ENCODE measurements around the gene HNRNPAB.

DNA sequence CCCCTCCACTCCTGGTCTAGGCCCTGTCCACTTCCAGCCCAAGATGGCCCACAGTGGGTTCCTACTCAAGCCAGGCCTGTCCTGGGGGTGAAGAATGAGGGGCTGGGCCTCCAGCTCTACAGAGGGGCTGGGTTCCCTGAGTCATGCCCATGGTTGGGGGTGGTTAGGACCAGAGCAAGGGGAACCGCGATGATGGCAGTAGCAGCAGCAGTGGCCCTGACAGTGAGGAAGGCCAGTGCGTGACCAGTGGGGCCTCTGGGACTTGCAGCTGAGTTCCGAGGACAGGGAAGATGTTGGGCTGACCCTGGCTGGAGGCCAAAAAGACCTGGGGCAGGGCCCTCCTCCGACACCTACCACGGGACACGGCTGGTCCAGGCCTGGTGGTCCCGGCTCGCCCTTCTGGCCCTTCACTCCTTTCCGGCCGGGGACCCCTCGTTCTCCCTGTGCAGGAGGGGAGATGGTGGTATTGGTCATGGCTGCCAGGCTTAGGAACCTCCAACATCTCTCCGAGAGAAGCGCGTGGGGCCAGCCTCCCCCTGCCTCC is 37.4 kb downstream of the HNRNPAB start:
- TF ChIP-seq, protein P1, sequence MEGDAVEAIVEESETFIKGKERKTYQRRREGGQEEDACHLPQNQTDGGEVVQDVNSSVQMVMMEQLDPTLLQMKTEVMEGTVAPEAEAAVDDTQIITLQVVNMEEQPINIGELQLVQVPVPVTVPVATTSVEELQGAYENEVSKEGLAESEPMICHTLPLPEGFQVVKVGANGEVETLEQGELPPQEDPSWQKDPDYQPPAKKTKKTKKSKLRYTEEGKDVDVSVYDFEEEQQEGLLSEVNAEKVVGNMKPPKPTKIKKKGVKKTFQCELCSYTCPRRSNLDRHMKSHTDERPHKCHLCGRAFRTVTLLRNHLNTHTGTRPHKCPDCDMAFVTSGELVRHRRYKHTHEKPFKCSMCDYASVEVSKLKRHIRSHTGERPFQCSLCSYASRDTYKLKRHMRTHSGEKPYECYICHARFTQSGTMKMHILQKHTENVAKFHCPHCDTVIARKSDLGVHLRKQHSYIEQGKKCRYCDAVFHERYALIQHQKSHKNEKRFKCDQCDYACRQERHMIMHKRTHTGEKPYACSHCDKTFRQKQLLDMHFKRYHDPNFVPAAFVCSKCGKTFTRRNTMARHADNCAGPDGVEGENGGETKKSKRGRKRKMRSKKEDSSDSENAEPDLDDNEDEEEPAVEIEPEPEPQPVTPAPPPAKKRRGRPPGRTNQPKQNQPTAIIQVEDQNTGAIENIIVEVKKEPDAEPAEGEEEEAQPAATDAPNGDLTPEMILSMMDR (conservative IDR thresholded peaks at IDR 0.05 in 1 of 2, IDR thresholded peaks at IDR 0.05 in 1 of 2; ENCODE audit: extremely low read depth in 1 of 2, insufficient read depth in 1 of 2, low read depth in 1 of 2, low read length in 2 of 2), result no peak
- TF ChIP-seq EZH2 (IDR thresholded peaks at IDR 0.05; ENCODE audit: borderline replicate concordance, low read length), result no peak
